Measurements from ENCODE around the gene SLC37A1. TPM values are rescaled to one million over a fixed set of nuclear protein-coding genes. Genes with fewer than 3 reads are reported as not detected.
A peak's percentile ranks its signal among the peaks of the same experiment; 100 is the strongest.

SLC37A1 gene
- total RNA-seq, 2 donors from 2014 or later, result 27.5 to 37.6 TPM

DNA sequence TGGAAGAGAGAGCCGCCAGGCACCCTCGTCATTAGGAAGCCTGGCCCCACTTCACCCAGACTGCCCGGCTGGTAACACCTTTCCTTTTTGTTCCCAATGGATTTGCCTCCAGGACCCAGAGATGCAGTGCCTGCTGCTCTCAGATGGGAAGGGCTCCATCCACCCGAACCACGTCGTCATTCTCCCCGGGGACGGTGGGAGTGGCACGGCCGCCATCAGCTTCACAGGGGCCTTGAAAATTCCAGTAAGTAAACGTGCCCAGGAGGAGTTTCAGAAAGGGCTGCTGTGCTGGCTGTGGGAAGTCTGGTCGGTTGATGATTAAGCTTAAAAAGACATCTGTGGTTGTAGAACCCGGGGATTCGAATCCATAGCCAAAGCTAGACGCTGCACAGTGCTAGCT lies 45.2 kb downstream of the SLC37A1 start:
- peaks cover 1 to 8% of the 10 kb centered on the region in 2 donors for H3K36me3 Mint-ChIP-seq (ENCODE audit: insufficient read depth in 2 of 2)
- no peak overlapping the region for H3K4me3 Mint-ChIP-seq
- no peak overlapping the region for H3K27ac Mint-ChIP-seq
- no peak for ATAC-seq (replicated peaks in 1 of 2)
- no peaks in the 10 kb centered on the region for H3K9me3 Mint-ChIP-seq
- peaks cover 4% of the 10 kb centered on the region for H3K4me1 Mint-ChIP-seq (ENCODE audit: low read depth)
- no peaks in the 10 kb centered on the region for H3K27me3 Mint-ChIP-seq (ENCODE audit: low read depth)
- no peak for DNase-seq

DNA sequence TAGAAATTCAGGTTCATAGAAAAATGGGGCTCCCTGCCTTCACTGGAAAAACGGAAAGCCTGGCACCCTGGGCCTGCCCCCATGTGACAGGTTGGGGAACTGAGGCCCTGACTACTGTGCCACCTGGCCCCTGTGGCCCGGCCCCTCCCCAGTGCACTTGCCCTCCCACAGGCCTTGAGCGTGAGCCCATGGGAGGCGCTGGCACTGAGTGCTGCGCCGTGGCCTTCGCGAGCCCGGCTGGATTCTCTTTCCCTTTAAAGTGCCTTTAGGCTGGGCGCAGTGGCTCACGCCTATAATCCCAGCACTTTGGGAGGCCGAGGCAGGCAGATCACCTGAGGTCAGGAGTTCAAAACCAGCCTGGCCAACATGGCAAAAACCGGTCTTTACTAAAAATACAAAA lies 45.7 kb downstream of the SLC37A1 start:
- ATAC-seq (replicated peaks in 1 of 2) (no peak), DNase-seq (no peak)
- Mint-ChIP-seq H3K4me1 (ENCODE audit: low read depth) (peaks cover 4% of the 10 kb centered on the region), H3K36me3 (ENCODE audit: insufficient read depth in 2 of 2) (peaks cover 1 to 5% of the 10 kb centered on the region in 2 donors), H3K27me3 (ENCODE audit: low read depth) (no peaks in the 10 kb centered on the region), H3K27ac (no peak overlapping the region), H3K4me3 (no peak overlapping the region), H3K9me3 (no peaks in the 10 kb centered on the region)

DNA sequence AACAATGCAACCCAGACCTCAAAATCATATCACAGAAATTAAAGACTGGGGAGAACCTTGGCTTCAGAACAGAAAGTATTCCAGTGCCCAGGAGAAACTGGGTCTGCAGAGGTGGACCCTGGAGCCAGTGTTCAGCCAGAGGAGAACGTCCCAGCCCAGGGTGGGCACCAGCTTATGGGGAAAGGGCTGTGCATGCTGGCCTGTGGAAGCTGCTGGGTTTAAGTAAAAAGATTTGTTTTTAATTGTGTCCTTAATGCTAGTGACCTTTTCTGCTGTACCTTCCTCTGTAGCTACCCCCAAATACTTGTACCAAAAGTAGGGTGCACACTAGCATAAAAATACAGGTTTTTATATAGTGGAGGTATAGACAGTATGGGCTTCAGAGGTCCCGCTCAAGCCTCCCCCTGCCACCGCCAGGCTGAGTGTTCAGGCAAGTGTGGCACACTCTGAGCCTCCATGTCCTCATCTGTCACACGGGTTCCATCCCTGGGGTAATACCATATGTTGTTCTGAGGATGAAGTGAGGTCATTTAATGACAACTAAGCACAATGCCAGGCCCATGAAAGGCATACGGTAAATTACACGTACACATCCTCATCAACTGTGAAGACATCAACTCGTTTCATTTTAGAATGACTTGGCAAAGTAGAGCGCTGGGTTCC lies 47.0 kb downstream of the SLC37A1 start:
- Mint-ChIP-seq H3K27me3 (ENCODE audit: low read depth) (no peaks in the 10 kb centered on the region), H3K36me3 (ENCODE audit: insufficient read depth in 2 of 2) (peaks cover 1 to 4% of the 10 kb centered on the region in 2 donors), H3K4me1 (ENCODE audit: low read depth) (peaks cover 4% of the 10 kb centered on the region), H3K9me3 (no peaks in the 10 kb centered on the region), H3K4me3 (no peak overlapping the region), H3K27ac (no peak overlapping the region)
- no peak for ATAC-seq (replicated peaks in 1 of 2)
- no peak for DNase-seq

DNA sequence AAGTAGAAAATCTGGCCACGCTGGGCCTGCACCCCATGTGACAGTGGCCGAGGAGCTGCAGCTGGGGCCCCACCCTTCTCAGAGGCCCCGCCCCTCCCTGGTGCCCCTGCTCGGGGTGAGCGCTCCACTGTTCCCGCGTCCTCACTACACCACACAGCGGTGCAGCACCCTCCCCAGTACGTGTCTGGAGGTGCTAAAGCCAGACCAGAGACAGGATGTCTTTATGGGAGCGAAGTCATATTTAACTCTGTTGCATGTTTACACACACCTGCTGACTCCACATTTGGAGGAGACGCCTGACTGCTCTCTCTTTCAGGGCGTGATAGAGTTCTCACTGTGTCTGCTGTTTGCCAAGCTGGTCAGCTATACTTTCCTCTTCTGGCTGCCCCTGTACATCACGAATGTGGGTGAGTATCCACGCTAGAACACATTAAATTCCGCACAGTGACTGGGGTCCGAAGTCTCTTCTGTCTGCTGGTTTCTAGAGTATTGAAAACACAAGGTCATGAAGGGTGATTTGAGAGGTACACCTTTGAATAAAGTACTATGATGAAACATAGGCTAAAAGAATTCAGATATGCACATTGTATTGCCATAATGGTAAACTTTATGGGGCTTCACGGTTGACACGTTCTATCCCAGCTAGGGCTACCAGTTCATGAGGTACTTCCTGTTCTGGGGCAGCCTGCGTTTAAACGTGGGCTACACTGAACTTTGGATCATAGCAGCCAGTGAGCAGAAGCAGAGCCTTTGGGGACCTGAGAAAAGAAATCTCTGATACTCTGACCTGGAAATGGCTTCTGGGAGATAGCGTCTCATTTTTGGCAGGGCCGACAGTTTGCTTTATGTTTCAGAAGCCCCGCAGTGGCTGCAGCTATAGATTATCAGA lies 48.4 kb downstream of the SLC37A1 start:
- Mint-ChIP-seq H3K27ac (no peak overlapping the region), H3K9me3 (no peaks in the 10 kb centered on the region), H3K36me3 (ENCODE audit: insufficient read depth in 2 of 2) (peaks cover 1 to 4% of the 10 kb centered on the region in 2 donors), H3K4me3 (no peak overlapping the region), H3K4me1 (ENCODE audit: low read depth) (peaks cover 4% of the 10 kb centered on the region), H3K27me3 (ENCODE audit: low read depth) (no peaks in the 10 kb centered on the region)
- no peak for DNase-seq
- ATAC-seq (replicated peaks in 1 of 2), result peak in 1 of 2 donors; percentile 49

DNA sequence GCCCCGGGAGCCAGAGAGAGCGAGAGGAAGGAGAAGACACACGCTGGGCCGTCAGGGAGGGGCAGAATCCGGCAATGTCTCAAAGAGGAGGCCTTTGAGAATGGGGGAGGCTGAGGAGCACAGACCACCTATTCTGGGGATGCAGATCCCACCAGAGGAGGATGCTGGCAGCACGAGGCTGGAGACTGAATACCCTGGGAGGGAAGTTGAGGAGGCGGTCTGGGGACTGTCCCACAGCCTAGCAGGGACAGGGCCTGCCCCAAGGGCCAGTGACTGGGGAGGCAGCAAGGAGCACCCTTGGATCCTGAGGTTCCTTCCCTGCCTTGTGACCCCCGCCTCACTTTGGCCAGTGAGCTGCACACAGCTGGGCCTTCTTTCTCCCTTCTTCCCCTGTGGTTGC lies 49.2 kb downstream of the SLC37A1 start:
- H3K9me3 Mint-ChIP-seq, result no peaks in the 10 kb centered on the region
- H3K36me3 Mint-ChIP-seq (ENCODE audit: insufficient read depth in 2 of 2), result peaks cover 1 to 4% of the 10 kb centered on the region in 2 donors
- no peaks in the 10 kb centered on the region for H3K27me3 Mint-ChIP-seq (ENCODE audit: low read depth)
- no peak for ATAC-seq (replicated peaks in 1 of 2)
- no peak for DNase-seq
- no peak overlapping the region for H3K4me3 Mint-ChIP-seq
- no peak overlapping the region for H3K27ac Mint-ChIP-seq
- peaks cover 4% of the 10 kb centered on the region for H3K4me1 Mint-ChIP-seq (ENCODE audit: low read depth)

DNA sequence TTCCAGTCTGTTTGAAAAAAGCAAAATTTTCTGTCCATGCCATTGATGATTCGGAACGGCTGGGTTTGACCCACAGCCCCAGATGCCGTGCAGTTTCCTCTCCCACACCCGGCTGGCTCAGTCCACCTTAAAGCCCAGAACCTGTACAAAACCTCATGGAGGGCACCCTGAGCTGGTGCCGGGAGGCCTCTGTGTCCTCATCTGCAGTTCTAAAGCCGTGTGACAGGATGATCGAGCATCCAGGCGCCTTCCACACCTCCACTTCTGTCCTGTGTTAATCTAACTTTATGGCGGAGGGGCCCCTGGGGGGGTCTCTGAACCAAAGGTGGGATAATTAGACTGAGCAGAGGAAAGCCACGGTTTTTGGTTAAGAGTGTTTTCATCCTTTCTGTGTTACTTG lies 49.6 kb downstream of the SLC37A1 start:
- no peak for DNase-seq
- H3K27ac Mint-ChIP-seq, result no peak overlapping the region
- peaks cover 1 to 4% of the 10 kb centered on the region in 2 donors for H3K36me3 Mint-ChIP-seq (ENCODE audit: insufficient read depth in 2 of 2)
- ATAC-seq (replicated peaks in 1 of 2), result no peak
- H3K27me3 Mint-ChIP-seq (ENCODE audit: low read depth), result no peaks in the 10 kb centered on the region
- no peak overlapping the region for H3K4me3 Mint-ChIP-seq
- H3K9me3 Mint-ChIP-seq, result no peaks in the 10 kb centered on the region
- peaks cover 4% of the 10 kb centered on the region for H3K4me1 Mint-ChIP-seq (ENCODE audit: low read depth)

DNA sequence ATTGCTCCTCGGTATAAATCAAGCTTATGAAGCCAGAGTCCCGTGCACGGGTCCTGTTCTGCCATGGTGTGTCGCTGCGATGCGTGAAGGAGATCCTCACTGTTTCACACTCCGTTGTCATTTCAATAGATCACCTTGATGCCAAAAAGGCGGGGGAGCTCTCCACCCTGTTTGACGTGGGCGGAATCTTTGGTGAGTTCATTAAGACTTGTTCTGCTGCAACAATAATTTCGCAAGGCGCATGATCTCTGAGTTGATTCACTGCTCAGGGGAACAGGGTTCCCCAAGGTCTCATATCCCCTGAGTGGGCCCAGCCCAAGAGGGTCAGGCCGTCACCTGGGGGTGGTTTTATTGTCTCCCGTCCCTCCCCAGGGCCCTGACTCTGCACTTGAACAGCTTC lies 50.0 kb downstream of the SLC37A1 start:
- Mint-ChIP-seq H3K4me1 (ENCODE audit: low read depth) (peaks cover 4% of the 10 kb centered on the region), H3K4me3 (no peak overlapping the region), H3K27ac (no peak overlapping the region), H3K36me3 (ENCODE audit: insufficient read depth in 2 of 2) (peaks cover 1 to 4% of the 10 kb centered on the region in 2 donors), H3K9me3 (no peaks in the 10 kb centered on the region), H3K27me3 (ENCODE audit: low read depth) (no peaks in the 10 kb centered on the region)
- DNase-seq (no peak), ATAC-seq (replicated peaks in 1 of 2) (no peak)

DNA sequence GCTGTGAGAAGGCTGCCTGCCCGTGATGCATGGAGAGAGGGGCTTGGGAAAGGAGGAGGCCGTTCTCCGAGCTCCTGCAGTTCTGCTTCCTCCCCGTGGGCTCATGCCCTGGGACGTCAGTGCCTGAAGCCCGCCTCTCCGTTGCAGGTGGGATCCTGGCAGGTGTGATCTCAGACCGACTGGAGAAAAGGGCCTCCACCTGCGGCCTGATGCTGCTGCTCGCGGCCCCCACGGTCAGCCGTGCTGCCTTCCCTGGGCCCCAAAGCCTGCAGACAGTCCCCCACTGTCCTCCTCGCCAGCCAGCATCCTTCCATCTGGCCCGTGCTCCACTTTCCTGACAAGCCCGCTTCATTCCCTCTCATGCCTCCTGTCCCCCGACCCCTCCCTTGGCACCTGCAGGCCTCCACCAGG lies 50.9 kb downstream of the SLC37A1 start:
- Mint-ChIP-seq H3K9me3 (no peaks in the 10 kb centered on the region), H3K27me3 (ENCODE audit: low read depth) (no peaks in the 10 kb centered on the region), H3K4me1 (ENCODE audit: low read depth) (peaks cover 4% of the 10 kb centered on the region), H3K4me3 (no peak overlapping the region), H3K36me3 (ENCODE audit: insufficient read depth in 2 of 2) (peaks cover 1 to 5% of the 10 kb centered on the region in 2 donors), H3K27ac (no peak overlapping the region)
- ATAC-seq (replicated peaks in 1 of 2), result no peak
- DNase-seq, result no peak

DNA sequence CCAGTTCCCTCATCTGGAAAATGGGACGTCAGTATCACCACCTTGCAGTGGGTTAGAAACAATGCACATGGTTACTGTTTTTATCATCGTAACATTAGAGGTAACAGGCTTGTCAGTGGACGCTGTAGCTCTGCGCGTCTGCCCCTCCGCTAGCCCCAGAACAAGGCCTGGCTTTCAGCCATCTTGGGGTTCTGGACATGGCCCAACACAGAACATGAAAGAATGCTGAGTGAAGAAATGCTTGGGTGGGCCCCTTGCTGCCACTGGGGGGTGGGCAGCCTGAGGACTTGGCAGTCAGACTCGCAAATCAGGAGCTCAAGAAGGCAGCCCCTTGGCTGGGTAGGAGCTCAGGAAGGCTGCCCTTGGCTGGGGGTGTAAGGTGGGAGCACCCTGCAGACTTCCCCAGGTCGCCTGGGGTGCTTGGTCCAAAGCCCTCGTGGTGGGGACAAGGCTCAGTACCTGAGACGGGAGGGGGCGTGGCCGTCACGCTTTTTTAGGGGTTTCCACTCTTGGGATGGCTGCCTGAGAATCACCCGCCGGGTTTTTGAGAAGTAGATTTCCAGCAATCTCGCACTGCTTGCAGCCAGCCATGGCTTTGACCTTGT lies 51.7 kb downstream of the SLC37A1 start:
- Mint-ChIP-seq H3K4me3 (no peak overlapping the region), H3K4me1 (ENCODE audit: low read depth) (peaks cover 4% of the 10 kb centered on the region), H3K27ac (no peak overlapping the region), H3K27me3 (ENCODE audit: low read depth) (no peaks in the 10 kb centered on the region), H3K9me3 (no peaks in the 10 kb centered on the region), H3K36me3 (ENCODE audit: insufficient read depth in 2 of 2) (peaks cover 1 to 6% of the 10 kb centered on the region in 2 donors)
- ATAC-seq (replicated peaks in 1 of 2) (no peak), DNase-seq (no peak)

DNA sequence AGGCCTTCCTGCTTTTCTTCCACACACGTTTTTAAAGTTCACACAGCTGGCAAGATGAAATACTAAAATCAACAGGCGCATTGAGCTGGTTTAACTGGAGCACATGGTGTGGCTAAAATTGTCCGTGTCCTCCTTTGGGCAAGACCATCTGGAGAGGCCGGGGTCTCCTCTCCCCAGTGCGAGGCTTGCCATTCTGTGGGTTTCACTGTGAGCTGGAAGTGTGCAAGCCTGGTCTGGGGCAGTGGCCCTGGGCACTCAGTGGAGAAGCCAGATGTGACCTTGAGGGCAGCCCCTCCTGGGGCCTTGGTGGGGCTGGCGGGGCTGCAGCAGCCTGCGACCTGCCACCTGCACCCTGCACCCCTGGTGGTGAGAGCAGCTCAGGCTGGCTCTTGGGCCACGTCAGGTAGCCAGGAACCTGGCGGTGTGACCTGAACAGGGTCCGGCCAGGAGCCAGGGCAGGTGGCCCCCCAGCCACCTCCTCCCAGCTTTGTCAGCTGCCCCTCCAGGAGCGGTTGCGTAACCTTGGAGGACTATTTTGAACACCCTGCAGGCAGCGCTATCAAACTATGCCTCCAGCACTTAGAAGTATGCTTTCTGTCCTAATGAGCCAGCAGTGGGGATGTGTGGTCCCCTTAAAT lies 52.4 kb downstream of the SLC37A1 start:
- Mint-ChIP-seq H3K27me3 (ENCODE audit: low read depth) (no peaks in the 10 kb centered on the region), H3K4me1 (ENCODE audit: low read depth) (peaks cover 4% of the 10 kb centered on the region), H3K27ac (no peak overlapping the region), H3K4me3 (no peak overlapping the region), H3K9me3 (no peaks in the 10 kb centered on the region), H3K36me3 (ENCODE audit: insufficient read depth in 2 of 2) (peaks cover 1 to 6% of the 10 kb centered on the region in 2 donors)
- no peak for DNase-seq
- ATAC-seq (replicated peaks in 1 of 2), result no peak

DNA sequence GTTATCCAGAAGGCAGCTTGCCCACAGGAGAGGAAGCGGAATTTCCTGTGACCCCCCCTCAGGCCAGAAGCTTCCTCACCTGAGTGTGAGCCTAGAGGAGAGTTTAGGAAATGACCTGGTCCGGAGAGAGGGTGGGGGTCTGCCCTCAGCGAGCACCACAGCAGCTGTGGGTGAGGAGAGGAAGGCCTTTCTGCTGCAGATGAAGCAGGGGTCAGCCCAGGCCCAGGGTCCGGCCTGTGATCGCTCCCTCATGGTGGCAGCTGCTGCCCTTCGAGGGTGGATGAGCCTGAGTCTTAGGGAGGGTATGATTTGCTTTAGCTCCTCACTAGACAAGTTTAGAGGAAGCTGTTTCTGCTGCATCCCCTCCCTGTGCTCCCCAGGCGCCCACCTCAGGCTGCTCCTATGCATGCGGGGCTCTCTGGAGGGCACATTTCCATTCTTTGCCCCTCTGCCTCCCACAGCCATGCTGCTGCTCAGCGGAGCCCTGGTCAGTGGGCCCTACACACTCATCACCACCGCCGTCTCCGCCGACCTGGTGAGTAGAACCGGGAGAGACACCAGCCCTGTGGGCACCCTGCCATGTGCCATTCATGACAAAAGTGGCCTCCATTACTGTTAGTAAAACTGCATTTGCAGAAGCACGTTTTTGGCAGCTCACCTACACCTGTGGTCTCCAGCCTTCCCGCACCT lies 53.0 kb downstream of the SLC37A1 start:
- H3K27me3 Mint-ChIP-seq (ENCODE audit: low read depth), result no peaks in the 10 kb centered on the region
- no peak overlapping the region for H3K4me3 Mint-ChIP-seq
- H3K36me3 Mint-ChIP-seq (ENCODE audit: insufficient read depth in 2 of 2), result peaks cover 1 to 6% of the 10 kb centered on the region in 2 donors
- peaks cover 4% of the 10 kb centered on the region for H3K4me1 Mint-ChIP-seq (ENCODE audit: low read depth)
- no peaks in the 10 kb centered on the region for H3K9me3 Mint-ChIP-seq
- no peak overlapping the region for H3K27ac Mint-ChIP-seq
- ATAC-seq (replicated peaks in 1 of 2) (no peak), DNase-seq (no peak)

DNA sequence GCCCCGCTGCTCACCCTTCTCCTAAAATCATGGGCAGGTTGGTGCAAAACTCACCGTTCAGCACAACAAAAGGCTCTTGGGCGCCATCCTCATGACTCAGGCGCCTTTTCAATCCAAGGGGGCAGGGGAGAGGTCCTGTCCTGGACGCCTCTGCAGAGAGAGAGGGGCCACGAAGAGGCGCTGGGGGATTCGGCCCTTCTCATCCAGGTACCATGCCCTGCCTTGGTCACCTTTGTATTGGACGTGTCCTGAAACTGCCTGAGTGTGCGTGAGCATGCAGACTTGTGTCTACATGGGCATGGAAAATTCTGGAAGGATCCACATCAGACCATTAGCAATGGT lies 53.5 kb downstream of the SLC37A1 start:
- DNase-seq (no peak), ATAC-seq (replicated peaks in 1 of 2) (no peak)
- H3K27me3 Mint-ChIP-seq (ENCODE audit: low read depth), result no peaks in the 10 kb centered on the region
- peaks cover 1 to 2% of the 10 kb centered on the region in 2 donors for H3K36me3 Mint-ChIP-seq (ENCODE audit: insufficient read depth in 2 of 2)
- no peak overlapping the region for H3K4me3 Mint-ChIP-seq
- H3K4me1 Mint-ChIP-seq (ENCODE audit: low read depth), result peaks cover under 1% of the 10 kb centered on the region
- H3K27ac Mint-ChIP-seq, result no peak overlapping the region
- no peaks in the 10 kb centered on the region for H3K9me3 Mint-ChIP-seq

Measured in activated T-cell treated with anti-CD3 and anti-CD28 coated beads, Interleukin-2, amount 50 U/mL, for 72 hours (primary cell).